ENCODE data around the gene LOX. TPM values are rescaled to one million over a fixed set of nuclear protein-coding genes. Genes with fewer than 3 reads are reported as not detected.

LOX gene
- total and polyA plus RNA-seq, 8 donors, result 1.1 to 31.4 (median 5.0) TPM

GRCh38 chr5:122102825-122103224 is 24.8 kb upstream of the LOX start:
- intact Hi-C loops (cut with DNase I; ENCODE audit: low total_unique reads), result no loop called here
- Histone ChIP-seq H3K4me1 (no peaks in the 10 kb centered on the region), H3K4me3 (no peak overlapping the region), H3K27me3 (no peaks in the 10 kb centered on the region), H3K36me3 (no peaks in the 10 kb centered on the region), H3K9me3 (no peaks in the 10 kb centered on the region), H3K27ac (no peak overlapping the region)
- 77 to 92% (median 84%) methylated on average over 1 of the region's 1 CpG for WGBS, 5 donors
- TF ChIP-seq POLR2A (IDR thresholded peaks at IDR 0.05) (no peak), POLR2AphosphoS5 (IDR thresholded peaks at IDR 0.05) (no peak), CTCF (IDR thresholded peaks at IDR 0.05) (no peak)
- no peak for DNase-seq

- H3K27ac ChIP-seq, result no peak overlapping the region
- no peaks in the 10 kb centered on the region for H3K27me3 ChIP-seq
- intact Hi-C loops (cut with DNase I; ENCODE audit: low total_unique reads), result no loop called here
- no peaks in the 10 kb centered on the region for H3K4me1 ChIP-seq
- H3K9me3 ChIP-seq, result no peaks in the 10 kb centered on the region
- TF ChIP-seq EP300 (IDR thresholded peaks at IDR 0.05) (no peak), CTCF (IDR thresholded peaks at IDR 0.05) (peak in 5 of 7 experiments; percentile 25 to 57 (median 41)), POLR2A (IDR thresholded peaks at IDR 0.05) (no peak)
- H3K36me3 ChIP-seq, result no peaks in the 10 kb centered on the region
- H3K4me3 ChIP-seq, result no peak overlapping the region
- peak in 1 of 2 donors; percentile 73 for DNase-seq
- 21 to 38% (median 28%) methylated on average over 4 of the region's 4 CpGs for WGBS, 5 donors
Measured at GRCh38 chr5:122101636-122102285, 23.7 kb upstream of the LOX start.

GRCh38 chr5:122099060-122099790 is 21.2 kb upstream of the LOX start:
- DNase-seq, result no peak
- Histone ChIP-seq H3K4me1 (no peaks in the 10 kb centered on the region), H3K4me3 (no peak overlapping the region), H3K27me3 (no peaks in the 10 kb centered on the region), H3K9me3 (no peaks in the 10 kb centered on the region), H3K27ac (no peak overlapping the region), H3K36me3 (no peaks in the 10 kb centered on the region)
- no peak for TF ChIP-seq POLR2A (IDR thresholded peaks at IDR 0.05)
- no peak for TF ChIP-seq EP300 (IDR thresholded peaks at IDR 0.05)
- TF ChIP-seq CTCF (IDR thresholded peaks at IDR 0.05), result no peak
- TF ChIP-seq POLR2AphosphoS5 (IDR thresholded peaks at IDR 0.05), result no peak
- WGBS, 5 donors, result 71 to 90% (median 75%) methylated on average over 6 of the region's 6 CpGs
- intact Hi-C loops (cut with DNase I; ENCODE audit: low total_unique reads), result no loop called here

- WGBS, 5 donors, result 80 to 95% (median 84%) methylated on average over 1 of the region's 1 CpG
- Histone ChIP-seq H3K27me3 (no peaks in the 10 kb centered on the region), H3K36me3 (no peaks in the 10 kb centered on the region), H3K9me3 (no peaks in the 10 kb centered on the region), H3K27ac (no peak overlapping the region), H3K4me3 (no peak overlapping the region), H3K4me1 (no peaks in the 10 kb centered on the region)
- no peak for TF ChIP-seq POLR2AphosphoS5 (IDR thresholded peaks at IDR 0.05)
- TF ChIP-seq EP300 (IDR thresholded peaks at IDR 0.05), result no peak
- no peak for TF ChIP-seq CTCF (IDR thresholded peaks at IDR 0.05)
- intact Hi-C loops (cut with DNase I; ENCODE audit: low total_unique reads), result no loop called here
- no peak for DNase-seq
Measured at GRCh38 chr5:122097391-122097790, 19.3 kb upstream of the LOX start.
